Measurements from ENCODE around the gene SPEM2. TPM values are rescaled to one million over a fixed set of nuclear protein-coding genes. Genes with fewer than 3 reads are reported as not detected.

SPEM2 gene
- total and polyA plus RNA-seq, 2 of the 4 experiments (the other 2 are of a cell fraction), result not detected

- H3K4me2 ChIP-seq (ENCODE audit: low read depth, low read length), result peak overlapping the region; percentile 96
- no peak overlapping the region for H2BK20ac ChIP-seq (ENCODE audit: low read depth, low read length)
- no peak overlapping the region for H4K5ac ChIP-seq (ENCODE audit: low read depth, low read length)
- H4K20me1 ChIP-seq (ENCODE audit: insufficient read depth, low read length), result peaks cover 7% of the 10 kb centered on the region
- no peak overlapping the region for H4K91ac ChIP-seq (ENCODE audit: insufficient read depth, low read depth, low read length)
- in situ Hi-C loops (cut with MboI; ENCODE audit: low sequenced_read_pairs), result no loop called here
- H3K4ac ChIP-seq (ENCODE audit: low read depth, low read length), result no peak overlapping the region
- no TSS peak for BruUV-seq (replicated peaks)
- peaks cover 26% of the 10 kb centered on the region for H3K36me3 ChIP-seq (ENCODE audit: control insufficient read depth, insufficient read depth, low read length)
- H3K4me3 ChIP-seq (ENCODE audit: insufficient read depth, low read depth, low read length), result peak overlapping the region; percentile 94
- H3K9me3 ChIP-seq (ENCODE audit: control insufficient read depth, insufficient read depth, low read length), result no peaks in the 10 kb centered on the region
- 0 out of 4 replicates have a peak overlapping the region, but pooled peaks of 1 of the 2 experiments have one; percentile 15 for H4K8ac ChIP-seq (ENCODE audit: low read depth in 2 of 2, low read length in 2 of 2)
- H3K14ac ChIP-seq (replicated peaks; ENCODE audit: low read depth, low read length), result no peak overlapping the region
- intact Hi-C loops (cut with micrococcal nuclease), result no loop called here
- POLR2A ChIA-PET (ENCODE audit: unreplicated experiment), result interaction anchor here (0.6 to 0.7 kb wide), 2 partner anchors 14 to 31 kb away, joined by 3 to 8 read pairs; partner anchors contain the start of gene SPEM1
- H3K9ac ChIP-seq (ENCODE audit: low read depth, low read length), result peak overlapping the region; percentile 82
- DNase-seq (no peak), ATAC-seq (ENCODE audit: low read depth) (no peak)
- peaks cover 11 to 50% of the 10 kb centered on the region in 2 experiments for H3K79me1 ChIP-seq (ENCODE audit: low read depth in 1 of 2, low read length in 2 of 2)
- H3K9me1 ChIP-seq (ENCODE audit: insufficient read depth, low read length), result 0 out of 2 replicates have a peak, but pooled peaks cover 4% of the 10 kb centered on the region
- H2BK120ac ChIP-seq (ENCODE audit: low read depth, low read length), result no peak overlapping the region
- dilution Hi-C loops (cut with HindIII; ENCODE audit: low sequenced_read_pairs, unreplicated experiment), result no loop called here
- no peak overlapping the region for H2BK15ac ChIP-seq (ENCODE audit: low read depth, low read length)
- peak overlapping the region; percentile 56 for H2AFZ ChIP-seq (replicated peaks; ENCODE audit: low read length, poor library complexity)
- peak overlapping the region; percentile 63; the same call in 1 of the 2 replicates for H2AK5ac ChIP-seq (ENCODE audit: low read depth, low read length)
- no peak overlapping the region for H3K18ac ChIP-seq (ENCODE audit: low read depth, low read length)
- H3K4me1 ChIP-seq (ENCODE audit: control insufficient read depth, insufficient read depth, low read length), result peaks cover 9% of the 10 kb centered on the region
- 0 out of 2 replicates have a peak overlapping the region, but pooled peaks have one; percentile 6 for H3K27ac ChIP-seq (ENCODE audit: insufficient read depth, low read length)
- WGBS, 2 experiments (ENCODE audit: extremely low coverage in 2 of 2, insufficient read length in 1 of 2), result 20% methylated on average over 2 of the region's 12 CpGs; no CpG with 5 or more reads in 1 of the 2 experiments
- H2BK5ac ChIP-seq (ENCODE audit: low read depth, low read length, poor library complexity, severe bottlenecking), result no peak overlapping the region
- H2AK9ac ChIP-seq (replicated peaks; ENCODE audit: low read depth, low read length, poor library complexity), result peak overlapping the region; percentile 89
- CTCF ChIA-PET, result interaction anchor here (1.1 kb wide), 1 partner anchor 30 kb away, joined by 3 read pairs; no protein-coding TSS in a partner anchor
- no peak overlapping the region for H3K23ac ChIP-seq (ENCODE audit: low read depth, low read length)
- no peak for TF ChIP-seq RCOR1 (IDR thresholded peaks at IDR 0.05; ENCODE audit: insufficient replicate concordance, low read length)
- TF ChIP-seq MAFK (IDR thresholded peaks at IDR 0.05; ENCODE audit: low read depth, low read length), result peak; percentile 32; the same call in 1 of the 2 replicates
- no peaks in the 10 kb centered on the region for H3K27me3 ChIP-seq (ENCODE audit: control insufficient read depth, insufficient read depth, low read length)
- no peak overlapping the region for H3K56ac ChIP-seq (ENCODE audit: extremely low read depth, insufficient read depth, low read length)
Observed at GRCh38 chr17:7406235-7406825, 19.1 kb upstream of the SPEM2 start.
